NCI-H1436 (cell line): ENCODE data around the gene FNDC3B.

Experiments used
- DNase-seq: peaks from one replicate; lab custom pipeline; 2025; lab: John Stamatoyannopoulos, UW

The FNDC3B gene

GRCh38 chr3:172371544-172371943 lies 332.2 kb downstream of the FNDC3B start:
- DNase-seq, result no peak

- no peak for DNase-seq
These were observed 333.5 kb downstream of the FNDC3B start for GRCh38 chr3:172372895-172373294.

- no peak for DNase-seq
These were observed 334.5 kb downstream of the FNDC3B start for GRCh38 chr3:172373912-172374311.

GRCh38 chr3:172375206-172375850 lies 335.9 kb downstream of the FNDC3B start:
- DNase-seq, result no peak

- DNase-seq, result no peak
These were observed 337.0 kb downstream of the FNDC3B start for GRCh38 chr3:172376402-172376801.

GRCh38 chr3:172376881-172377280 lies 337.5 kb downstream of the FNDC3B start:
- DNase-seq, result no peak

- no peak for DNase-seq
These were observed 339.1 kb downstream of the FNDC3B start for GRCh38 chr3:172378439-172378838.

- DNase-seq, result no peak
These were observed 340.0 kb downstream of the FNDC3B start for GRCh38 chr3:172379372-172379771.

- DNase-seq, result no peak
These were observed 341.3 kb downstream of the FNDC3B start for GRCh38 chr3:172380632-172381031.

GRCh38 chr3:172383306-172383796 lies 344.0 kb downstream of the FNDC3B start:
- DNase-seq, result no peak

- no peak for DNase-seq
These were observed 345.5 kb downstream of the FNDC3B start for GRCh38 chr3:172384836-172385235.

- DNase-seq, result no peak
These were observed 348.4 kb downstream of the FNDC3B start for GRCh38 chr3:172387728-172388127.

- DNase-seq, result no peak
These were observed 349.2 kb downstream of the FNDC3B start for GRCh38 chr3:172388412-172389078.

GRCh38 chr3:172390792-172391191 lies 351.4 kb downstream of the FNDC3B start:
- no peak for DNase-seq

- DNase-seq, result no peak
These were observed 352.4 kb downstream of the FNDC3B start for GRCh38 chr3:172391592-172392302.

- no peak for DNase-seq
These were observed 355.3 kb downstream of the FNDC3B start for GRCh38 chr3:172394692-172395091.

- DNase-seq, result no peak
These were observed 357.0 kb downstream of the FNDC3B start for GRCh38 chr3:172396400-172396799.

GRCh38 chr3:172397716-172398405 lies 358.5 kb downstream of the FNDC3B start:
- no peak for DNase-seq

GRCh38 chr3:172398484-172398883 lies 359.1 kb downstream of the FNDC3B start:
- DNase-seq, result no peak

GRCh38 chr3:172402090-172402489 lies 362.7 kb downstream of the FNDC3B start:
- no peak for DNase-seq

GRCh38 chr3:172402892-172403643 lies 363.7 kb downstream of the FNDC3B start:
- DNase-seq, result no peak
